GM21619 (cell line): ENCODE measurements around the gene ZRANB3.

ENCODE experiments used
- ATAC-seq: cut with Tn5 transposase; IDR thresholded peaks from one replicate; pipeline ENCODE4 v1.9.1; 2021; ENCODE audit not compliant: unreplicated experiment

Gene ZRANB3

DNA sequence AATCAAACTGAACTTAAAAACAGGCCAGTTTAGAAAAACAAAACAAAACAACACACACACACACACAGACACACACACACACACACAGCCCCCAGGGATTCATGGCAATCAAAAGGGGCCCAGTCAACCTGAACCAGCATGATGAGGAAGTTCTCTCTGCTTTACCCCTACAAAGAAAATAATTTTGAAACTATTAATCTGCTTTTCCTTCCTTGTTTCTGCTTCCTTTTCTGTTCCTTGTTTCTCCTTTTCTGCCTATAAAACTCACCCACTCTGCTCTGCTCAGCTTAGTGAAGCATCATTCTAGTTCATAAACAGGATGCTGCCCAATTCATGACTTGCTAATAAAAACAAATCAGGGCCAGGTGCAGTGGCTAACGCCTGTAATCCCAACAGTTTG lies 275.8 kb downstream of the ZRANB3 start:
- no peak for ATAC-seq

GRCh38 chr2:135252805-135253458 lies 278.1 kb downstream of the ZRANB3 start:
- no peak for ATAC-seq

- no peak for ATAC-seq
Observed at GRCh38 chr2:135248611-135249010, 282.4 kb downstream of the ZRANB3 start.

GRCh38 chr2:135246711-135247270 lies 284.2 kb downstream of the ZRANB3 start:
- ATAC-seq: no peak

- no peak for ATAC-seq
Observed at GRCh38 chr2:135245071-135245470, 285.9 kb downstream of the ZRANB3 start.

DNA sequence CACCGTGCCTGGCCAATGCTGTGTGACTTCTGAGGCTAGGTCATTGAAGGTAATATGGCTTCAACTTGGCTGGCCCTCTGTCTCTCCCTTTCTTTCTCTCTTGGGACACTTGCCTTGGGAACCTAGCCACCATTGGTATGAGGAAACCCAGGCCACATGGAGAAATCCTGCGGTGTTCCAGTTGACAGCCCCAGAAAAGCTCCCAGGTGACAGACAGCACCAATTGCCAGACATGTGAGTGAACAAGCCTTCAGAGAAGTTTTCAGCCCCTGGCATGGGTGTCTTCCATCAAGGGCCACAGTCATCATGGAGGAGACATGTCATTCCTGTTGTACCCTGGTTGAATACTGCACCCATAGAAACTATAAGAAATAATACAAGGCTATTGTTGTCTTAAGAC lies 292.4 kb downstream of the ZRANB3 start:
- no peak for ATAC-seq

- no peak for ATAC-seq
Observed at GRCh38 chr2:135230150-135230549, 300.9 kb downstream of the ZRANB3 start.

- ATAC-seq: no peak
Observed at GRCh38 chr2:135227386-135227785, 303.6 kb downstream of the ZRANB3 start.

DNA sequence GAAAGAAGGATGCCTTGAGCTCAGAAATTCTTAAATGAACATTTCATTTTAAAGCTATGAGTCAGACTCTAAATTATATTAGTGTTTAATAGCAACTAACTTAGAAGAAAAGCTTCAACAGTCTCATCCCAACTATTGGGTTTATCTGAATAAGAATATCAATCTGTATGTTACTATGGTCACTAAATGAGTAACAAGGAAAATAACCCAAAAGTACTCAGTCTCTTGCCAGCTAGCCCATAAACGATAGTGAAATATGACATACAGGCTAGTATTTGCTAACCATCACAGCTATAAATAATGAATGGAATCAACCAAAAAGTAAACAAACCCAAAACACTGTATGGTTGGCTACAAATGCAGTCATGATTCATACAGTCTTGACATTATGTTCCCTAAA lies 304.1 kb downstream of the ZRANB3 start:
- ATAC-seq: no peak

GRCh38 chr2:135225781-135226180 lies 305.2 kb downstream of the ZRANB3 start:
- ATAC-seq: no peak

DNA sequence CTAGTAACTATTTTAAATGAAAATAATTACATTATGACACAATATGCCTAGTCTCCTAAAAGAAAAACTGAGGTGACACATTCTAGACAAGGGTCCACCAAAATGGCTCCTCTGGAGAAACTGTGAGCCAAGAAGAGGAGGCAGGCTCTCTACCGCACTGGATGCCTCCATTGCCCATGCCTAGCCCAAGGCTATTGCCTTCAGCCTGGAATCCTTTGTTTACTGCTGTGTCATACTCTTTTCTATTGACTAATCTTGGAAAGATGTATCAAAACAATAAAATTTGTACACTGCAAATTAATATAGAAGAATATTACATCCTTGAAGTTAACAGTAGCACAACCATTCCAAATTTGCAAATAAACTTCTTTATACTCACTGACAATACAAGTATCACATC lies 311.8 kb downstream of the ZRANB3 start:
- no peak for ATAC-seq

DNA sequence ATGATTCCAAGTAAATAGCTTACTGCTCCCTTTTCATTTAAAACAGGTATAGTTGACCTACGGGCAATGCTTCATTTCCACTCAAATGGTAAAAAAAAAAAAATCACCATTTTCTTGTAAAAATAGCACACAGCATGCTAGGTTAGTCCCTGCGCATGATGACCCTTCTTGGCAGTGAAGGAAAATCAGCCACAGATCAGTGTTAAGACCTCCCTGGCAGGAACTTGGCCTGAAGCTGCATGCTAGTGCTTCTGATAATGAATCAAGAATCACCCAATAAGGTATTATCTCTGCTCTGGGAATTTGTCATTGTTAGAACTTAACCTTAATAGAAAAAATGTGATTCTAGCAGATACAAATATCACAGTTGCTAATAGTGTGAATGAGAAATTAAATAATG lies 312.6 kb downstream of the ZRANB3 start:
- ATAC-seq: no peak

- no peak for ATAC-seq
Observed at GRCh38 chr2:135212757-135213156, 318.3 kb downstream of the ZRANB3 start.

- ATAC-seq: no peak
Observed at GRCh38 chr2:135208016-135208415, 323.0 kb downstream of the ZRANB3 start.

- ATAC-seq: no peak
Observed at GRCh38 chr2:135203944-135204343, 327.1 kb downstream of the ZRANB3 start.

- no peak for ATAC-seq
Observed at GRCh38 chr2:135202751-135203150, 328.3 kb downstream of the ZRANB3 start.

DNA sequence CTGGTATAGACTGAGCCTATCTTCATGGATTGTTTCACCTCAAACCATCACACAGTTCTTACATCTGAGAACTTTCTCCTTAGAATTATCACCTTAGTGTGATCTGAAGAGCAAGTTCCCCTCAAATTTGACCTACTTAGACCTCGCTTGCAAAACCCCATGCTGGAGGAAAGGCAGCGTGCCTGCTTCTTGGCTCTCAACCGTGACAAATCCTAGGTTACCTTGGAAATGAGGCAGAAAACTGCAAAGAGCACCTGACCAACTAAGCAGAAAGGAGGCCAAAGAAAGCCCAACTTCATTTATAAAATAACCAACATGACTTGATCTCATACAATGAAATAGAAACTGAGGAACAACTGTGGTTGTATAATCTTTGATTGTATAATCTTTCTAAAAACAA lies 332.5 kb downstream of the ZRANB3 start:
- ATAC-seq: no peak

DNA sequence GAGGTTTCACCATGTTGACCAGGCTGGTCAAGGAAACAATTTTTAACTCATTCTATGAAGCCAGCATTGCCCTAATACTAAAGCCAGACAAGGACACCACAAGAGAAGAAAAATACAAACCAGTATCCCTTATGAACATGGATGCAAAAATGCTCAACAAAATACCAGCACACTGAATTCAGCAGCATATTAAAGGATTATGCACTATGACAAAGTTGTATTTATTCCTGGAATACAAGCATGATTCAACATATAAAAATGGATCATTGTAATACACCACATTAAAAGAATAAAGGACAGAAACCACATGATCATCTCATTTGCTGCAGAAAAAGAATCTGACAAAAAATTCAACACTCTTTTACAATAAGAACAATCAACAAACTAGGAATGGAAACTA lies 340.2 kb downstream of the ZRANB3 start:
- ATAC-seq: no peak

DNA sequence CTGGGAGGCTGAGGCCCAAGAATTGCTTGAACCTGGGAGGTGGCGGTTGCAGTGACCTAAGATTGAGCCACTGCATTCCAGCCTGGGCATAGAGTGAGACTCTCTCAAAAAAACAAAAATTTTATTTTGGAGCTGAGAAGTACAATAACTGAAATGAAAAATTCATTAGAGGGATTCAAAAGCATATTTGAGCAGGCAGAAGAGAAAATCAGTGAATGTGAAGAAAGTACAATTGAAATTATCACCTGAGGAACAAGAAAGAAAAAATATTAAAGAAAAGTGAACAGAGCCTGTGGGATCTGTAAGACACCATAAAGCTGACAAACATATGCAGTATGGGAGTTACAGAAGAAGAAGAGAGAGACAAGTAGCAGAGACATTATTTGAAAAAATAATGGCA lies 341.9 kb downstream of the ZRANB3 start:
- ATAC-seq: no peak

- ATAC-seq: no peak
Observed at GRCh38 chr2:135187270-135187669, 343.7 kb downstream of the ZRANB3 start.

DNA sequence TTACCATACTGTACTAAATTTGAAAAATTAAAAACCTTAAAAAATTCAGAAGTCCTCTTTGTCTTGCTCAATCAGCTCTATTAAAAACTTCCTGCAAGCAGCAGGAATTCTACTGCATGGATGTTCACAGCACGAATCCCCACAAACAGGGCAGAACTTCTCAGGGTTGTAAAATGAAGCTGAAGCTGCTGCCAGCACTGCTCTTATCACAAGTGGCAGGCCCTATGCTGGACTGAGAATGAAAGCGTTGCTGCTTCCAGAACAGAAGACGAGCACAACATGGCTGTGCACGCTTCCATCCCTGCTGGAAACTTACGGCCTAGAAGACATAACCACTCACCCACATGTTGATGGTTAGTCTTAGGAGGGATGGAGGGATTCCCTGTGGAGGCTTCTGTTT lies 345.0 kb downstream of the ZRANB3 start:
- no peak for ATAC-seq

DNA sequence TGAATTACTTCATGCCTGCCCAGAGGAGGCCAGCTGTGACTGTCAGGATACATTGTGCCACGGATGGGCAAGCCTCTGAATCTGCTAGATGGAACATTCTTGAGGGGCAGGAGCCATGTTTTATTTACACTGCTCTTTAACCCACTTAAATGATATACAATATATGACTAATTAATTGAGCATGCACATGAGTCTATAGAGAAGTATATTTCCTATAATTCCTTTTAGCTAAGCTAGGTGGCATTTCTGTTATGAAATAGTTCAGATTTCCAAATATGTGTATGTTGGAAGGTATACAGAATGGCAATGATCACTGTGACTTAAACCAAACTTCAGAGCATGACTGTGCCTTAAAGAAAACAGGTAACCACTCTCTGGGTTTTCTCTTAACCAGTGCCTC lies 347.2 kb downstream of the ZRANB3 start:
- ATAC-seq: no peak

GRCh38 chr2:135182601-135183000 lies 348.4 kb downstream of the ZRANB3 start:
- ATAC-seq: no peak
